T-helper 2 cell treated with Interferon-gamma antibody and Interleukin-4, amounts not matched to agents 5 μg/mL and 100 μg/mL, for 36 hours (primary cell): ENCODE measurements around the gene UBE2Q2.

Experiments used
- DNase-seq: peaks from one replicate; pipeline ENCODE4 v3.0.0; 2021; ENCODE audit warnings: low spot score
- H3K27ac Mint-ChIP-seq: one replicate; pipeline ENCODE4 v1.8.0; 2021; ENCODE audit warnings: mild to moderate bottlenecking, mixed read lengths
- H3K27me3 Mint-ChIP-seq: one replicate; pipeline ENCODE4 v1.8.0; 2021; ENCODE audit warnings: low read depth, mixed read lengths
- H3K36me3 Mint-ChIP-seq: one replicate; pipeline ENCODE4 v1.8.0; 2021; ENCODE audit warnings: low read depth, mixed read lengths
- H3K4me1 Mint-ChIP-seq: one replicate; pipeline ENCODE4 v1.8.0; 2021; ENCODE audit warnings: low read depth, mixed read lengths
- H3K4me3 Mint-ChIP-seq: one replicate; pipeline ENCODE4 v1.8.0; 2022; ENCODE audit warnings: mild to moderate bottlenecking, moderate library complexity, mixed read lengths
- H3K9me3 Mint-ChIP-seq: one replicate; pipeline ENCODE4 v1.8.0; 2021; ENCODE audit warnings: mixed read lengths

UBE2Q2 gene

DNA sequence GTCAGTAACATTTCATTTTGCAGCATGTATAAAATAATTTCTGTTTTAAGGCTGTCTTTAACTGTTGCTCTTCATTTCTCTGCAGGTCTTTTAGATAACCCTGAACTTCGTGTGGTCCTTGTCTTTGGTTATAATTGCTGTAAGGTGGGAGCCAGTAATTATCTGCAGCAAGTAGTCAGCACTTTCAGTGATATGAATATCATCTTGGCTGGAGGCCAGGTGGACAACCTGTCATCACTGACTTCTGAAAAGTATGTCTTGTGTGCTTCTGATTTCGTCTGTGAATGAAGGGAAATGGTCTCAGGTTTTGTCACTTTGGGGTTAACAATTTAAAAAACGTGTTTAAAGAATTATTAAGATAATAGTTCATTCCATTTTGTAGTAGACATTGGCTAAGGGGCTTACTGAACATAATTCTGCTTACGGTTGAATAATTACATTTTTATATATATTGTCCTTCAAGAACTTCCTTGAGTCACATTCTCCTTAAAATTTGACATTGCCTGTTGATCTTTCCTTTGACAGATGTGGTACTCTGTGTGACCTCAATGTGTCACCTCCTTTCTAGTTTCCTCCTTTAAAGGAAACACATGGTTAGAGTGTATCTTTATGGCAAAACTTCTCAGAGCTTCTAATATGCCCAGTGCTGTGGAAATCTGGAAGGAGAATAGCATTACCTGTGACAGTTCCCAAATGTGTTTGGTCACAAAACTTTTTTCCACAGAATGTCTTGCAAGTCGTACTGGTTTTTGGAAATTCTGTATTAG lies 86.7 kb downstream of the UBE2Q2 start:
- Mint-ChIP-seq H3K27me3 (no peaks in the 10 kb centered on the region), H3K4me3 (no peak overlapping the region), H3K9me3 (no peaks in the 10 kb centered on the region), H3K4me1 (peaks cover 13% of the 10 kb centered on the region), H3K27ac (no peak overlapping the region), H3K36me3 (peaks cover 34% of the 10 kb centered on the region)
- DNase-seq: no peak

DNA sequence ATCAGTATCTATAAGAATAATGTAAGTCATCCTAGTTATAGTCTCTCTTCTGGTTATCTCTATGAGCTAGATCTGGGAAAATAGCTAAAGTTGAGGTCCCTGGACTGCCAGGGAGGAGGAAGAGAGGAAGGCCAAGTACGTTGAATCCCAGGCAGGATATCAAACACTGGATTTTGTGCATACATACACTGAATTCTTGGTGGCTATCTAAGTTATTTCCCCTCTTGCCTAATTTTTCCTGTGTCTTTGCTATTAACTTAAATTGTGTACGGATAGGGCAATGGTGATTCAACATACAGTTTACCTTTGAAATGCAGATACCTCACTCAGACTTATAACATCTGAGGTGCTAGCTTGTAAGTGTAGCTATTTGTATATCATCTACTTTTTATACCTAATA lies 87.6 kb downstream of the UBE2Q2 start:
- Mint-ChIP-seq H3K9me3 (no peaks in the 10 kb centered on the region), H3K36me3 (peaks cover 31% of the 10 kb centered on the region), H3K27me3 (no peaks in the 10 kb centered on the region), H3K27ac (no peak overlapping the region), H3K4me3 (no peak overlapping the region), H3K4me1 (peaks cover 10% of the 10 kb centered on the region)
- no peak for DNase-seq

DNA sequence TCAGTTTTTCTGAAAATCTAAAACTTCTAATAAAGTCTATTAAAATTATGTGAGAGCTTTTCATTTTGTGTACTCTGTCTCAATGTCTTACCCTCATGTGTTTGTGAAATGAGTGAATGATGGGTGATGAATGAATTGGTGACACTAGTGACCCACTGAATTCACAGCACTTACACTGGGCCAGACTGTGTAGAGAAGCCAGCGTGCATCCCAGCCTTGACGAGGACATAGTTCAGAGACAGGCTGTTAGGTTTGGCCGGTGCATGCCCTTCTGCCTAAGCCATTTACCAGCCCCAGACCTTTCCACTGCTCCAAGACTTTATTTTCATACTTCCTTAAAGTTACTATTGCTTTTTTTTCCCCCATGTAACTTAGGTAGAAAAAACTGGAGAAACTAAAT lies 99.2 kb downstream of the UBE2Q2 start:
- Mint-ChIP-seq H3K4me3 (no peak overlapping the region), H3K27me3 (peaks cover 7% of the 10 kb centered on the region), H3K4me1 (no peaks in the 10 kb centered on the region), H3K27ac (no peak overlapping the region), H3K9me3 (no peaks in the 10 kb centered on the region), H3K36me3 (peaks cover 17% of the 10 kb centered on the region)
- DNase-seq: no peak

DNA sequence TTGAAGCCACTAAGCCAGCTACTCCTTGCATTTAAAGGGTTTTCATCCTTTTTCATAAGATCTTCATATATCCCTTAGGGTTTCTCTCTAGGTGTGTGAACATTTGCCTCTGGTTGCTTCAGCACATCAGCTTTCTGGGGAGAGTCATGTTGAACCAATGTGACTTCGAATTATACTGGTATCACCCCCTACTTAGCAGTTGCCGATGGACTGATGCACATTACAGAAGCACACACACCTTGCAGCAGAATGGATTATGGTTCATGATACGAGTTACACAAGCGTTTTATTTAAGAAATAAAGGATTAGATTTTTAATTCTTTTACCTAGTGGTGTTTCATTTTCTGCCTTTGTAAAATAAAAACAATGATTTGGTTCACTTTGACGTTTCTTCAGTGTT lies 100.0 kb downstream of the UBE2Q2 start:
- Mint-ChIP-seq H3K36me3 (peaks cover 9% of the 10 kb centered on the region), H3K4me3 (no peak overlapping the region), H3K4me1 (no peaks in the 10 kb centered on the region), H3K27ac (no peak overlapping the region), H3K27me3 (peaks cover 7% of the 10 kb centered on the region), H3K9me3 (no peaks in the 10 kb centered on the region)
- no peak for DNase-seq

DNA sequence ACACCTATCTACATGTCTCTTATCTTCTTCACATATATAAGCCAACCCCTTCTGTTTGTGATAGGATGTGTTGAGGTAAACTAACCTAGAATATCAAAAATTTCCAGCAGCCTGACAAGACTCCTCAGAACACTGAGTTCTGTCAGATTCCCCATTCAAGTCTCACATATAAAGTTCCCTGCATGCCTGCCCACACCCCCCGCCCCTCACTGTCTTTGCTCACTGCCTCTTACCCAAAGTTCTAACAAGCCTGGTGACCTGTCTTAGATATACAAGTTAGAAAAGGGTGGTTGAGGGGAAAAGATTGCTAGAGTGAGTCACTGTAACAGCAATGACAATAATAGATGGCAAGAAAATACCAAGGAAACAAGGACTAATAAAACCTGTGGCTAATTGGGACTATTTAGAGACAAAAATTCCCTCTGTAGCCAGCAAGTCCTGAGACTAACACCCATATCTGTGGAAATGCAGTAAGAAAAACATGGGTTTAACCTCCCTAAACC lies 100.5 kb downstream of the UBE2Q2 start:
- no peak for DNase-seq
- H3K27ac Mint-ChIP-seq: no peak overlapping the region

DNA sequence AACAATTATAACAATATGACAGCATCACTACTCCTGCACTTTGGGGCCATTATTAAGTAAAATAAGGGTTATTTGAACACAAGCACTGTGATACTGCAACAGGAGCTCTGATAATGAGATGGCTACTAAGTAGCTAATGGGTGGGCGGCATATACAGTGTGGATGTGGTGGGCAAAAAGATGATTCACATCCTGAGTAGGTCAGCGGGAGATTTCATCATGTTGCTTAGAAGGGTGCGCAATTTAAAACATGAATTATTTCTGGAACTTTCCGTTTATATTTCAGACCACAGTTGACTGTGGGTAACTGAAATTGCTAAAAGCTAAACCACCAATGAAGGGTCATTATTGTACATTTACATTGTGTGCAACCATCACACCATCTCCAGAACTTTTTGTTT lies 102.7 kb downstream of the UBE2Q2 start:
- no peaks in the 10 kb centered on the region for H3K9me3 Mint-ChIP-seq
- no peaks in the 10 kb centered on the region for H3K4me1 Mint-ChIP-seq
- H3K4me3 Mint-ChIP-seq: no peak overlapping the region
- peaks cover 23% of the 10 kb centered on the region for H3K27me3 Mint-ChIP-seq
- no peaks in the 10 kb centered on the region for H3K36me3 Mint-ChIP-seq
- DNase-seq: no peak
- H3K27ac Mint-ChIP-seq: no peak overlapping the region

More for the DNA sequence above, 100.5 kb downstream of the UBE2Q2 start:
- Mint-ChIP-seq H3K4me1 (no peaks in the 10 kb centered on the region), H3K4me3 (no peak overlapping the region), H3K36me3 (peaks cover 4% of the 10 kb centered on the region), H3K27me3 (peaks cover 7% of the 10 kb centered on the region), H3K9me3 (no peaks in the 10 kb centered on the region)

DNA sequence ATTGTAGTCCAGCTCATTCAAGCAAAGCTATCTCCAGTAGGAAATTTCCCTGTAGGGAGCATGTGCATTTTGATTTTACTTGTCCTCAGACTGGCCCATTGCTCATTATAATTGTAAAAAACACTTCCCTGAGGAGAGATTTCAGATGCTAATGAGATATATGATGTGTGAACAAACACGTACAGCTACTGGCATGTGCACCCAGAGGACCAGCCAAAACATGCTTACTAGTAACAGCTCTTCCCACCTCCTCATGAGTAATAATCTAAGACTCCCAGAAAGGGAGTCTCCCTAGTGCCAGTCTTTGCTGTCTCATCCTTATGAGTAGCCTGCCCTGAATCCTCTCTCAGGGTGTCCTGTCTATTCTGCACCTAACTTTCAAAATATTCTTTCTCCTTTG lies 103.8 kb downstream of the UBE2Q2 start:
- Mint-ChIP-seq H3K9me3 (no peaks in the 10 kb centered on the region), H3K4me1 (no peaks in the 10 kb centered on the region), H3K36me3 (no peaks in the 10 kb centered on the region), H3K4me3 (no peak overlapping the region), H3K27me3 (peaks cover 32% of the 10 kb centered on the region), H3K27ac (no peak overlapping the region)
- DNase-seq: no peak

DNA sequence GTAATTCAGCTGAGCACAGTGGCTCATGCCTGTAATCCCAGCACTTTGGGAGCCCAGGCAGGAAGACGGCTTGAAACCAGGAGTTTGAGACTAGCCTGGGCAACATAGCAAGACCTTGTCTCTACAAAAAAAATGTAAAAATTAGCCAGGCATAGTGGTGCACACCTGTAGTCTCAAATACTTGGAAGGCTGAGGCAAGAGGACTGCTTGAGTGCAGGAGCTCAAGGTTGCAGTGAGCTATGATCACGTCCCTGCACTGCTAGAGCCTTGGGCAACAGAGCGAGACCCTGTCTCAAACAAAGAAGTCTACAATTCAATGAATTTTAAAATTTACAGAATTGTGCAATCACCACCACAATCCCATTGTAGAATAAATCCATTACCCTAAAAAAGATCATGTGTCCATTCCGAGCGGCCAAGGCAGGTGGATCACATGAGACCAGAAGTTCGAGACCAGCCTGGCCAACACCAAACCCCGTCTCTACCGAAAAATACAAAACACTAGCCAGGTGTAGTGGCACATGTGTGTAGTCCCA lies 105.6 kb downstream of the UBE2Q2 start:
- no peak overlapping the region for H3K27ac Mint-ChIP-seq
- H3K9me3 Mint-ChIP-seq: no peaks in the 10 kb centered on the region
- H3K4me1 Mint-ChIP-seq: peaks cover 2% of the 10 kb centered on the region
- H3K4me3 Mint-ChIP-seq: no peak overlapping the region
- H3K36me3 Mint-ChIP-seq: no peaks in the 10 kb centered on the region
- peaks cover 43% of the 10 kb centered on the region for H3K27me3 Mint-ChIP-seq
- DNase-seq: no peak
